ELF-1 (cell line): Measurements from ENCODE around the gene DLGAP1.

Experiments
- DNase-seq: peaks from one replicate; pipeline ENCODE4 v3.0.0-alpha.2; 2016; ENCODE audit warnings: low read depth, low spot score

Gene DLGAP1

DNA sequence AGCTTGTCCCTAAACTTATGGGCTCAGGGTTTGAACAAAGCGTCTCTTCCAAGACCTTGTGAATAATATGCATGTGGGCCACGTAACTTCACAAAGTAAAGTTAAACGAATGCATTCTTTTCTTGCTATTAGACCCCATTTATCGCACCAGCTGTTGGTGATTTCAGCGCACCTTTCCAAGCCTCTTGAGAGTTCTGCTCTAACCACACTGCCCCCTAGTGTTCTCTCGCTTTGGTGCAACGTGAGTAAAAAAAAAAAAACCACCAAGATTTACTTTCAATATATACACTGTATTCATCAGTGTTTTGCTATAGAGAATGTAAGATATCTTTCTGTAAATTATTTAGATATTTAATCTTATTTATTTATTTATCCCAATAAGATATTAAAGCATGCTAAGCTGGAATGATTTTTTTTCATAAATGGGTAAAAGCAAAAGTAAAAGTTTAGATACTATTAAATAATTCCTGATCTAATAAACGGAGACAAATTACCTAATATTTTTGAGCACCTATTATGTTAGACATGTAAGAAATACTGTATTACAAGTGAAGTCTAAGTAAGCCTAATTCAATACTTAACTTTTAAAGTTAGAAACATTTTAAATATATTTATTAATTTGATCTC is 459.5 kb downstream of the DLGAP1 start:
- DNase-seq: peak; percentile 74

DNA sequence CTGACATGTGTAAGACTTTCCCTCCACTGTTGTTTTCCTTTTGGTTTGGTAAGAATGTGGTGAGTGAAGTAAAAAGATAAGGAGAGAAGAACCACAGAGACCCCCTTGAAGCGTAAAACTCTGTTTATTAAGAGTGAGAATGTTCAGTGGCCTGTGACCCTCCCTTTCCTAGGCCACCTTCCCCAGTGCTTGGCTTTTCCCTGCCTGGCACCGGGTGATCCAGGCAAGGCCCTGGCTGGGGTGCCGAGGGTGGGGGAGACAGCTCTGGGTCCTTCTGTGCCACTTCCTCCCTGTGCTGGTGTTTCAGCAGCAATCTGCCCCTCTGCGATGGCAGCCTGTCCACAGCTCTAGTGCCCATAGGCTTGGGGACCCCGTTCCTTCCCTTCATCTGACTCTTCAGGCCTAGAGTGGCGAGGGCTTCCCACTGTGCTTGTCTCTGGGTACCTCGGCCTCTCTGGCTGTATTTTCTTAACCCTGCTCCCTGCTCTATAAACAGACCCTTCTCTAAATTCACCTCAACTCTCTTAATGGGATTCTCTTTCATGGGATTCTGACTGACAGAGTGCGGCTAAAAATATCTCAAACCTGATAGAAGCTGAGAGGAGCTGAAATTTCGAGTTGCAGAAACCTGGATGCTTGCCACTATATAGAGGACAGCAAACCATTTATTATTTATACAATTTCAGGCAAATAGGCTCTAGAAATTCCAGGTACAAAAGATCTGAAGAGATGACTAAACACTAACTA is 461.0 kb downstream of the DLGAP1 start:
- DNase-seq: no peak

DNA sequence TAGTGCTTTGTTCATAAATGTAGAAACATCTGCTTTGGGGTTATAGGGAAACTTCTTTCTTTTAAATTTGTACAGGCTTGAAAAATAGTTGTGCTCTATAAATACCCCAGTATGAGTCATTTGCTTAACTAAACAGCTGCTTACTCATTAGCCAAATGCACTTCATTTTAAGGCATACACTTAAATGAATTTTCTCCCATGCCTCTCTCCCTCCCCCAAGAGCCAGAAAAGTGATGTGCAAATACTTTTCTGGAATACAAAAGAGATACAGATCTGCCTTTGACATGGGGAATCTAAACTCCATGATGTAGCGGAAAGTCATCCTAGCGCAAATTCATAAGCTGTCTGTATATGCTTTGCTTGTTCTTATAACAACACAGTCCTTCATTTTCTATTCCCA is 469.4 kb downstream of the DLGAP1 start:
- DNase-seq: no peak

DNA sequence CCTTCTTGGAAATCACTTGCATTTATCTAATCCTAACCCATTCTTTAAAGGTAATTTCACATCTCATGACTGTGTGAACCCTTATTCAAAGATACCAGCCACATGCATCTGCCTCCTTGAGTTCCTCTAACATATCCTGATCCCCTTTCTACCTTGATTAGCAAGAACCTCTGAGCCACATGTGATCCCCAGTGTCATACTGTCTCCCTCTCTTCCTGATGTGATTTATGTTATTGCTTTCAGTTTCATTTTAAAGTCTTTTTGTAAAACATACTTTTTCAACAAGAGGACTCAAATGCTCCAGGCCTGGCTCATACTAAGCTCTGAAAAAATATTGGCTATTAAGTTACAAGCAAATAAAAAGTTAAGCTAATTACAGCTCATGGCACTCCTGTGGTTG is 470.1 kb downstream of the DLGAP1 start:
- no peak for DNase-seq

DNA sequence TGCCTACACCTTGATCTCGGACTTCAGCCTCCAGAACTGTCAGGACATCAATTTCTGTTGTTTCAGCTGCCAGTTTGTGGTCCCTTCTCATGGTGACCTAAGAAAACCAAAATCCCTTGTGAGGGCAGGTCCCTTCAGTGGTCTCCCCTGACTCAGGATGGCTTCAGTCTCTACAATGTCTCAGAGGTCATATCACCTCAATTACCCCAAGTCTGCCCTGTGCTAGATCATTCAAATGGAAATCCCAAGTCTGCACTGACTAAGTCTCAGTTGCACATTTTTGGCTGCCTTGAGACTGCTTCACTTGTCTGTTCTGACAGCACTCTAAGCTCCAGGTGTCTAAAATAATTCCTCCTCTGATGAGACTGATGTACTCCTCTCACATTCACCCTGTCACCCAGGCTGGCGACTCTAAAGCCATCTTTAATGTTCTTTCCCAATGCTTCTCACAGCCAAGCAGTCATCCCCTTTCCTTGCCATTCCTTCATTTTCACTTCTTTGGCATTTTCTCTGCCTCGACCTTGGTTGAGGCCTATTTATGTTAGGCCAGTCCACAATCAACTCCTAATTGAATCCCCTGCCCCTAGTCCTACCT is 470.8 kb downstream of the DLGAP1 start:
- DNase-seq: no peak

DNA sequence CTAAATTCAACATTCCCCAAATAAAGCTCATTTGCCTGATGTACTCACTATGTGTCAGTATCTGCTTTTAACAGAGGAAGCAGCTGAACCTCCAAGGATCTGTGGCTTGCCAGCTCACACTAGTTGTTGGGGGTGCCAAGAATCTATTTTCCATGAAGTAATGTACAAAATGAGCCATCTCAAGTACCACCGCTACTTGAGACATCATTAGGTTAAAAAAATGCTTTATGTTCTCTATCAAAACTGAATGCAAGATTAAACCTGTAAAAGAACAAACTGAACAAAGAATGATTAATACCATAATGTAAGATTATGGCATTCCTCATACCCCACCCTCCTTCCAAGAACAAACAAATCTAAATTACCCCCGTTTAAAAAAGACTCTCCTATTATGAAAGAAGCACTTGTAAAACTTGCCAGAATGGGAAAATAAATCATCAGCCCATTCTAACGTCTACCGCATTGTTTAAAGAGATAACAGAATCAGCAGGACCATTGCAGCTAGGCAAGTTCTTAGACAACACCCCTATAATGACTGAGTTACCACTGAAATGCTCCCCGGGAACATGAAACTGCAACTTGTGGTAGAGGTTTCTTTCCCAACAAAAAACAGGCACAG is 471.6 kb downstream of the DLGAP1 start:
- no peak for DNase-seq

DNA sequence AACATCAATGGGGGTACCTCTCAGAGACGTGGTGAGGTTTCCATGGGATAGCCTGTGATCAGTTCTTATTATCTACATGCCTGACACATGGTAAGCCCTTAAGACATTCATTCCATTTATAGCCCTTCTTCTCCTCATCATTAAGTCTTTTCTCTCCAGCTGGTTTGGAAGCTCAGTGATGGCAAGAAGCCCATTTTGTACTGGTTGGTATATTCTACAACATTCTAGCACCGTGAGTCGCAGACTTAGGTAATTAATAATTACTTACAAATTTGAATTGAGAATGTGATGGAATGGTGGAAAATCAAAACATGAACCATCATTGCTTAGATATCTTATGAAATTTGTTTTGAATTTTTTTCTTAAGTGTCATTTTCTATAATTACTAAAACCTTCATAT is 472.6 kb downstream of the DLGAP1 start:
- DNase-seq: no peak

DNA sequence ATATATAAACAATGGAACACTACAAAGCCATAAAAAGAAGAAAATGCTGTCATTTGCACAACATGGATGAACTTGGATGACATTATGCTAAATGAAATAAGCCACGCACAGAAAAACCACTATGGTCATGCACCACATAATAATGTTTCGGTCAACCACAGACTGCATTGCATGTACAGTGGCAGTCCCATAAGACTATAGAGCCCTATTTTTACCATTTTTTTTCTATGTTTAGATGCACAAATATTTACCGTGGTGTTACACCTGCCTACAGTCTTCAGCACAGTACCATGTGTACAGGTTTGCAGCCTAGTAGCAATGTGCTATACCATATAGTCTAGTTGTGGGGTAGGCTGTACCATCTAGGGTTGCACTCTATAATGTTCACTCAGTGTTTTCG is 476.1 kb downstream of the DLGAP1 start:
- DNase-seq: no peak

DNA sequence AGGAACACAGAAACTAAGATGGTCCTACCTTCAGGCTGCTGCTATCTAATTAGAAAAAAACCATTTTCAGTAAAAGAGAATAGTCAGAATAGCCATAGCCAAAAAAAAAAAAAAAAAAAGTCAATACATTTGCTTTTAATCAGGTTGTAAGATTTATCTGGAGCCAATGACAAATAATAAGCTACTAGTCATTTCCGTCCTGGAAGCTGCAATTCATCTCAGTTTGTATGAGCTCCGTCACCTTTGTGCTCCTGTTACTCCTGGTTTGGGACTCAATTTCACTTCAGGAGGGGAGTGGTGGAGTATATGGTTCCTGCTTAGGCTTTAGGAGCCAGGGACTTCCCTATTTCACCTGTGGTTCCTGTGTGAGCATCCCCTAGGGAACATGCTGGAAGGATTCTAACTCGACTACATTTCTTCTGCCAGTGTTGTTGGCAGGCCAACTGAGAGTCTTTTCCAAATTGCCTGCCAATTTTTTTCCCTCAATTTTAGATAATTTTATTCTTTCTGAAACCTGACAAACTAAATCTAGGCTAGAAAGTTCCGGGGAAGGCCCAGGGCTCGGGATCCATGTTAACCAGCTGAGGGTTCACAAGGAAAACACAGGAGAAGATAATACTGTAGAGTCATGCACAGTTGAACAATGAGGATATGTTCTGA is 481.8 kb downstream of the DLGAP1 start:
- no peak for DNase-seq

DNA sequence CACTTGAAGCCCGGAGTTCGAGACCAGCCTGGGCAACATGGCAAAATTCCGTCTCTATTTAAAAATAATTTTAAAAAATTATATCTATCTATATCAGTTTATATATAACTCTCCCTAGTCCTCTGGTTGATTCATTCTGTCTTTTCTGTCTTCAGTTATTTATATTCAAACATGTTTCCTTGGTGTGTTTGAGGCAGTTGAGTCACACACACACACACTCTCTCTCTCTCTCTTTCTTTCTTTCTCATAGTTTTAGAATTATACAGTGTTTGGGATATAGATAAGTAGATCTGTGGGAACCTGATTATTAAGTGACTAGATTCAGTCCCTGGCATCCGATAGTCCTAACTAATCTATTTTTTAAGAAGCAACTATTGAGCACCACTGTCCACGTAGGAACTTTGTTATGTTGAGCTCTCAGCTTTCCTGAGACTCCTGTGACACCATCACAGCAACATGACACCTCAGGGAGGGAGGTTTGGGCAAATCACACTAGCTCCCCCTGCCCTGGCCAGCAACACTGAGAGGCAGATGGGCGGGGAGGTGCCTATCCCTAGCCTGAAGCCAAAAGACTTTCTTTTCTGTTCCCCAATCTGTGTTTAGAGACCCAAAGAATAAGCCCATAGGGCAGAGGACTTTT is 482.7 kb downstream of the DLGAP1 start:
- DNase-seq: peak; percentile 80

DNA sequence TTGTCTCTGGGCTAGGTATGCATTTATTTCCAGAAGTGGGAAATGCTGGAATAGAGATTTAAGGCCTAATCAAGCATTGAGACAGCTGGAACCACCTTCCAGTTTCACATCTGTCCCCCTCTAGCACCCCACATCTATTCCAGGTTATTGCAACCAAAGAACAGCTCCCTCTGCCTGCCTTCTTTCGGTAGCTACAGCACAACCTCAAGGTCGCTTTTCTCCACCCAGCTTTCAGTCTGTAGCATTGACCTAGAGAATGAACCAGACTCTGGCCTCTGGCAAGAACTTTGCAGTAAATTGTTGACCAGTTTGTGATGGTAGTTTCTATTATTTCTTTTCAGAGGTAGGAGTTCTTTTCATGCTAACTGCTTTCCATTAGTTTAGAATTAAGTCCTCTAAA is 484.2 kb downstream of the DLGAP1 start:
- no peak for DNase-seq

DNA sequence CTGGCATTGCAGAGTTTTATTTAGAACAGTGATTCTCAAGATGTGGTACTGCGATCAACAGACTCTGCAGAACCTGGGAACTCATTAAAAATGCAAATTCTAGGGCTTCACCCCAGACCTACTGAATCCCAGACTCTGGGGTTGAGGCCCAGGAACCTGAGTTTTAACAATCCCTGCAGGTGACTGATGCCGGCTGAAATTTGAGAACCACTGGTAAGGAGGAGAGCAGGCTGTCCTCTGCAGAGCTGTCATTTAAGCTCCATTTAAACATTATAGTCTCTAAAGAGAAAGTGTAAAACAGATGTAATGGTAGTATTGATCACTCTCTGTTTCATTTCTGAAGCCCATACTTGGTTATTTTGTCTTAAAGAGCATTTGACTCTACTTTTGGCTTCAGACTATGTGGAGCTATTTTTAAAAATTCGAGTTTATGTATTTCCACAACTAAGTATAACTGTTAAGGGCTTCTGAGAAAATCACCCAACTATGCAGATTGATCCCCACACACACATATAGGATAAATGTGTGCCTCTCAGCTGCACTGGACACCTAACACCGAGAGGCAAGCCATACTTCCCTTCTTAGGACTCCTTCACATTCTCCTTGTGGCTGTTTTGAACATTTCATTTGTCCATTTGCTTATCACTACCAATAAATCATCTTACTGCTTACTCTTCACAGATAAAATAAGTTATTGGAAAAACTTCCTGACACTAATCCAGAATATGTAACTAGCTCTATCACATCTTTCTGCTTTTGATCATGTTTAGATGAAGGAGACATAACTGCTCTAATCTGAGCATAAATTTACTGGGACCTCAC is 487.5 kb downstream of the DLGAP1 start:
- DNase-seq: no peak

DNA sequence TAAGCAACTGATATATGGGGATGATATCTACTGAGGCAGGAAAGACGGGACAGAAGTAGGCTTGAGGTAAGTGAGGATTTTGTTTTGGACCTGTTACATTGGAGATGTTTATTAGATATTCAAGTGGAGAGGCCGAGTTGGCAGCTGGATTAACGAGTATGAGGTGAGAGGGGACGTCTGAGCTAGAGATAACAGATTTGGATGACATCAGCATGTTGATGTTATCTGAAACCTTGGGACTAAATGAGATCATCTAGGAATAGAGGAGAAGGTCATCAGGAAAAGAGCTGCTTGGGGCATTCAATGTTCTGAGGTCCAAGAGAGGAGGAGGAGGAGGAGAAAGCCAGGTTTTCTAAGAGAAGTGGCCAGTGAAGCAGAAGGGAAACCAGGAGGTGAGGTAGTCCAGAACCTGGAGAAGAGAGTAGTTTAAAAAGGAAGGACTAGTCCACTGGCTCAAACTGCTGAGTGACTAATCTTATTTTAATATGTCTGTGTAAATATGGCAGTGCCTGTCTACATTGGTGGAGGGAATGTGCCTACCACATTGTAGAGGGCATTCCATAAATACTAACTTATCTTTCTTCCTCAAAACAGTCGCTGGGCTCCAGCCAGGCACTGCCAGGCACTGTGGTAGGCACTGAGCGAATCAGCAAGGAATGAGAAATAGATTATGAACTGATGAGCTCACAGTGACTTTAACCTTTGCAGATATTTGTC is 488.3 kb downstream of the DLGAP1 start:
- no peak for DNase-seq

DNA sequence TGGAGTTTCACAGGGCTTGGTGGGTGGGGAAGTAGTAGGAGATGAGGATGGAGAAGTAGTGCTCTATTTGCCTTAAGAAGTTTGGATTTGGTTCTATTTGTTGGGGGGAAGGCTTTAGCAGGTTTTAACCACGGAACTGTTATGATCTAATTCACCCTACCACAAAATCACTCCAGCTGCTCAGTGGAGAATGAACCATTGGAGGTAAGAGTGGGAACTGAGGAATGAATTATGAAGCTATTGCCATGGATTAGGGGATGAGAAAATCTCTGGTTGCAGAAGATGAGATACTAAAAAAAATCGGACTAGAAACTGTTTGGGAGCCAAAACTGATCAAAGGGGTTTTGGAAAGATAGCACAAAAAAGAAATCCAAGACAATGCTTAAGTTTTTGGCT is 488.9 kb downstream of the DLGAP1 start:
- DNase-seq: no peak

DNA sequence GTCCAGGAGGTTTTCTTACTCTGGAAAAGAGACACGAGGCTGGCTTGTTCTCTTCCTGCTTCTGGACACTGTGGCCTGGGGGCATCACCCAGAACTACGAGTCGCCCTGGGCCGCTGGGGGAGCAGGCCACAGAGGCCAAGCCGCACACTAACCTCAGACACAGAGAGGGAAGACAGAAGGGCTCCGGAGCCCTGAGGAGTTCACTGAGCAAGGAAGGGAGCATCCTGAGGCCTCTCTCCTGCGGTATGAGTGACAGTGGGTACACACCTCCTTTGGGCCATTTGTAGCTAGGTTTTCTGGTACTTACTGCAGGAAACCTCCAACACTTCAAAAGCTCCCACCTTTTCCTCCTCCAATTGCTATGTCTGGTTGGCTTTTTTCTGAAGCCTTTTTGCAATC is 494.1 kb downstream of the DLGAP1 start:
- no peak for DNase-seq

DNA sequence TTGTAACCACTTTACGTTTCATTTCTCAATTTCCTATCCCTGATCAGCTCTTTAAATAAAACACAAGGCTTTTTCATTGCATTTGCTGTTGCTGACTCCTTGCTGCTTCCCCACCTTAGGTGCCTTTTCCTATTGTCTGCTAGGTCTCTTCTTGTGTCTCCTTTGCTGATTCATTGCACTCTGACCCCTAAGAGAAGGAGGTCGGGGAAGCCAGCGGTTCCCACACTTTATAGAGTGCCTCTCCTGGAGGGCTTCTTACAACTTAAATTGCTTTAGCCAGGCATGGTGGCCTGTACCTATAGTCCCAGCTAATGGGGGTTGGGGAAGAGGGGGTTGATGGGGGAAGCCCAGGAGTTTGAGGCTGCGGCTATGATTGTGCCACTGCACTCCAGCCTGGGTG is 495.0 kb downstream of the DLGAP1 start:
- DNase-seq: no peak

DNA sequence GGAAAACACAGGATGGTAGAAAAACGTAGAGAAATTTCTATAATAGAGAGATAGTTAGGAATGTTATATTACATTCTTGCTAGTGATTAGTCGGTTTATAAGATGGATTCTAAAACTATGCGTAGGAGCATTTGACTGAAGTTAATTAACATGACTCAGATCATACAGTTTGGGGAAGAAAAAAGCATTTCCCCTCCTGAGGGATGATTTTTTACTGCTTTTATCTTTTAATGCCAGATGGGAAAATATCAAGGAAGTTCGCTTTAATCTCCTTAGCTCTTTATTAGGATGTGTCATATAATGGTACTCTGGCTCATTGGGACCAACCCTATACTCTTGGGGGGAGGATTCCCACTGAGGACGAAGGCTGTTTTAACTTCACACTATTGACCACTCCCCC is 503.1 kb downstream of the DLGAP1 start:
- no peak for DNase-seq

DNA sequence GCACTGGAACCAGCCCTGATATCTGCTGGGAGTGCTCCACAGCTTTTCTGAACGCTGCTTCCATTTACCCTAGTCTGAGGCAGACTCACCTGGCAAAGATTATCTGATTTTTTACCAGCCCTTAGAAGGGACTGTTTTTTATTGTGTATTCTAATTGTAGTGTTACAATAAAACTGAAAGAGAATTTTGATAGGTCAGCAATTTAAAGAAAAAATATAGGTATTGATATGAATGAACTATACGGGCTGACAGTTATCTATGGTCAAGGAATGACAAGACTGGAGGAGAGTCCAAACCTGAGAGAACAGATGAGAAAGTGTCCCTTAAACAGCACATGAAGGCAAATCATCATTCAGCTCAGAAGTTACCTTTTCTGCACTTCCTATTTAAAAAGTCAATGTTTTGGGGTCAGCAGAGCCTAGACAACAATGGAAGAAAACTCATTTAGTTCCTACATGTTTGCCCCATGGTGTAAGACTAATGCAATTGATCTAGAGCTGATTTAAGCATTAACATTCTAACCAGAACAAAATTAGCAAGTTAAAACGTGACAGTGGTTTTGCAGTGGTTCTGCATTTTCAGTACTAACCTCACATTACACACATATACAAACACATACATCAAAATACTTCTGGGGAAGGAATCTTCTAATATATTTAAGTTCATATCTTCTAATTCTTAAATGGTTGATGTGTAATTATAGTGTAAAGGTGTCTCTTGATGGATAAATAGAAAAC is 504.3 kb downstream of the DLGAP1 start:
- no peak for DNase-seq

DNA sequence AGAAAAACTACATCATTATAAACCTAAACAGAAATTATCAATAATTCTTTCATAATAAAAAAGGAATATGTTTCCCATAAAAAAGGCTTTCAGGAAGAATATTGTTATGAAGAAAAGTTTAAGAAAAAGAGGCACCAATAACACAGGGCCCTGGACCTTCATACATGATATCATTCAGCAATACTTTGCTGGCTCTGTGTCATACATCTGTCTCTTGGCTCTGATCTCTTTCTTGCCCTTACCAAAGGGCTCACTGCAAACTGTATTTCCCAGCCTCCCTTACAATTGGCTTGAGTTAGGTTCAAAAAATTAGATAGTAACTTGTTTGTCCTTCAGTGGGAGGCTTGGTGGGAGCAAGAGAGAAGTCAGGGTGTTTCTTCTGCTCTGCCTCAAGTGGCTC is 506.1 kb downstream of the DLGAP1 start:
- no peak for DNase-seq

DNA sequence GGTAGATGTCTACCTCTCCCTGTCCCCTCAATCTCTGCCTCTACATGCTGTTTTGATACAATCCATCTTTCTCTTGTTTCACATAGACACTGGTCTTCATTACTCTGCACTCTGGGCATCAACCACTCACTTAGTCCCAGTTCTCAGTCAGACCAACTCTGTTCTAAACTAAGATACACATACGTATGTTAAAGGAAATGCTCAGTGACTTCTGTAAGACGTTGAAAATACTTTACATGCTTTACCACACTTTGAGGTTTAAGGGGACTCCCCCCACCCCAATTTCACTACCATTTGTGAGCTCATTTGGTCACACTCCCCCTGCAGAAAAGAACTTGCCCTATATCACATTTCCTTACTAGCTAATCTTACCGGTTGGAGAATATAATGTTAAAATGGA is 507.7 kb downstream of the DLGAP1 start:
- DNase-seq: no peak
